Fibroblast of the conjunctiva (primary cell): ENCODE measurements around the gene UCKL1.
"Not testable (repeated sequence)": the region's sequence is repeated elsewhere in the genome, so short reads cannot be mapped to it uniquely, and the experiment has no call there.

Source experiments
- DNase-seq: peaks from one replicate; pipeline ENCODE4 v3.0.0-alpha.2; 2010; ENCODE audit warnings: low read depth

The UCKL1 gene

DNA sequence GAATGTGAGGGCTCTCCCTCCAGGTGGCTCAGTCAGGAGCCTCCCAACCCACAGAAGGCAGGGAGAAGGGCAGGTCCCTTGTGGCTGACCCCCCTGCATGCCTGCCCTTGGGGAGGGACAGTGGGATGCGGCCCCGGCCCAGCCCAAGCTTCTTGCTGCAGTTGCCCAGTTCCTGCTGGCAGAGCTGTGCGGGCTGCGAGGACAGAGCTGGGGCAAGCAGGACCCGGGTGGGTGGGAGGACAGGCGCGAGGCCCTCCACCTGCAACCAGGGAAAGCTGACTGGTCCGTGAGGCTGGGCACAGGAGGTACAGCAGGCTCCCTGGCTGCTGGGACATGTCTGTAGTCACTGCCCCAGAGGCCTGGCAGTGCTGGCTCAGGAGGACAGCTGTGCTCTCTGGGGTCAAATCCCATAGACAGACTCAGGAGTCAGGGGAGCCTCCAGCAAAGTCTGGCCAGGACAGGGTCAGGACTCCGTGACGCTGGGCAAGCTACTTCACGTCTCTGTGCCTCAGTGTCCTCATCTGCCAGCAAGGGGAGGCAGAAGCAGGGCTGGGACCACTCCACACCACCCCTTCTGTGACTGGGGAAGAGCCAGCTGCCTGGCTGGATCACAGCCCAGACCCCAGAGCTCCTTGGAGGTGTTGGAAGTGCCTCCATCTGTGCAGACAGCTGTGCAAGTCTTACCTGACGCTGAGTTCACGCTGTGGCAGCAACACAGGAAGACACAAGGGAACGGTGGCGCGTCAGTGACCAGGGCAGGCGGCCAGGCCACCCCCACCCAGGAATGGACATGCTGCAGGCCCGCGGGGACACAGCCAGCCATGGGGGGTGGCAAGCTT is 13.0 kb downstream of the UCKL1 start:
- no peak for DNase-seq

DNA sequence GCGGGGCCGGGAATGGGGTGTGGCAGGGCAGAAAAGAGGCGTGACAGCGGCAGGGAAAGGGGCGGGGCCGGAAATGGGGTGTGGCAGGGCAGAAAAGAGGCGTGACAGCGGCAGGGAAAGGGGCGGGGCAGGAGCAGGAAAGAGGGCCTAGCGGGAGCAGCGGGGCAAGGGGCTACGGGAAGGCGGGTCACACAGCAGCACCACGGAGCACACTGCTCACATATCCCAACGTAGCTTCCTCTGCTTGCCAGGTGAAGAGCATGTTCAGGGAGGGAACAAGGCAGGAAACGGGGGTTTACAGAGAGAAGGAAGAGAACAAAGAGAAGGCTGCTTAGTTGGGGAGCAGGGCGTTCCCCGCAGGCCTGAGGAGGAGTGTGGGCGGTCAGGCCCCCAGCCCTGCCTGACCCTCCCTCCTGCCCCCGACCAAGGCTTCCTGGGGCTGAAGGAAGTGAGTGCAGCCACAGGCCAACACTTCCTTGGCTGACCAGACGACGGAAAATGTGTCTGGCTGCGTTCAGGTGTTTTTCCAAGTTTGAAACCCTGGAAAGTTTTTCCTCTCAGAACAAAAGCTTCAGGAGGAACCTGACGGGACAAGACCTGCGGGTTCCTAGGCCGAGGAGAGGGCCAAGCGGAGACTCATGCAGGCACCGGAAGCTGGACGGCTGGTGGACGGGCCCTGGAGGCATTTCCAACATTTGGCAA is 13.8 kb downstream of the UCKL1 start:
- DNase-seq: no peak

DNA sequence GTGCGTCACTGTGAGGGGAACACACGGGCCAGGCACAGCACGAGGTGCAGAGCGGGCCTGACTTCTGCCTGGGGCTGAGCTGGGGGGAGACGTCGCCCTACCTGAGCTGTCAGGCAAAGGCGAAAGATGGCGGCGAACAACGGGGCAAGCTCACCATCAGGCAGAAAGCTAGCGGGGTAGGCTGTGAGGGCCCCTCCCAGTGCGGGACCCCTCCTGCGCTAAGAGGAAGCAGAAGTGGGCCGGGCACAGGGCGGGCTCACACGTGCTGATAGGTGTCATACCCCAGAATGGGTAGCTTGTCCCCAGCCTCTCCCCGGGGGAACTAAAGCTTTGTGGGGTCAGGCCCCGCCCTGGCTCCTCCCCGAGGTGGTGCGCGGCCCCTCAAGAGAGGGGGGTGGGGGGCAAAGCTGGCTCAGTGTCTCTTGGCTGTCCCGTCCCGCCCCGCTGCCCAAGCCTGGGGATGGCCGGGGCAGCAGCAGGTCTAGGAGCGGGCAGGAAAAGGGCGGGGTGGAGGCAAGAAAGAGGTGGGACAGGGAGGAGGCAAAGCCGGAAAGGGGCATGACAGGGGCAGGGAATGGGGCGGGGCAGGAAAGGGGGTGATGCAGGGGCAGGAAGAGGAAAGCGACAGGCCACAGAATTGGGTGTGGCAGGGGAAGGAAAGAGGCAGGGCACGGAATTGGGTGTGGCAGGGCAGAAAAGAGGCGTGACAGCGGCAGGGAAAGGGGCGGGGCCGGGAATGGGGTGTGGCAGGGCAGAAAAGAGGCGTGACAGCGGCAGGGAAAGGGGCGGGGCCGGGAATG is 14.7 kb downstream of the UCKL1 start:
- DNase-seq: no peak

DNA sequence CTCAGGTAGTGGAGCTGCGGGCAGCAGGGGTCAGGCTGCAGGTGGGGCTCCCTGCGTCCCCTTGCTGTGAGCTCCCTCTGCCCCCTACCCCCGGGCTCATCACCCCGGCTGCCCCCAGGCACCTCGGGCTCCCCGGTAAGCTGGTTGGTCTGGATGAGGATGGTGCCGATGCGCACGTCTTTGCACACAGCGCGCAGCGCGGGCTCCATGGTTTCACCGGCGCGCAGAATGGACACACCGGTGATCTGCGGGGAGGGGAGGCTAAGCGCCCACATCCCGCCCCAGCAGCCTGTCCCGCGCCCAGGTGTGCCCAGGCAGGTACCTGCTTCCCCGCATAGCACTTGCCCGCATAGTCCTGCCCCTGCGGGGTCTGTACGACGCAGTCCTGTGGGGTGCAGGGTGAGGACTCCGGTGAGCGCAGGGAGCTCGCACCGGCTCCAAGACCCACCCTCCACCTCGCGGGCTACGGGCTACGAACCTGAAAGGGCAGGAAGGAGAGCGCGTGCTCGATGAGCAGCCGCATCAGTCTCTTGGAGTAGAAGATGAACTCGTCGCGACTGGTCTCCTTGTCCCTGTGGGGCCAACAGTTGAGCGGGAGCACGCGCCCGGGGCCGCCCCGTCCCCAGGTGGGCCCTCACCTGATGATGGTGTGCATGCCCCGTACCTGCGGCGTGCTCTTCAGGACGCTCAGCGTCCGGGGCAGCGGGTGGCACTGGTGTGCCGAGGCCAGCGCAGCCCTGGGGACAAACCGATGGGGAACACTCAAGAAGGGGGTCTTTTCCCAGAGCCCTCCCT is 15.5 kb downstream of the UCKL1 start:
- no peak for DNase-seq

DNA sequence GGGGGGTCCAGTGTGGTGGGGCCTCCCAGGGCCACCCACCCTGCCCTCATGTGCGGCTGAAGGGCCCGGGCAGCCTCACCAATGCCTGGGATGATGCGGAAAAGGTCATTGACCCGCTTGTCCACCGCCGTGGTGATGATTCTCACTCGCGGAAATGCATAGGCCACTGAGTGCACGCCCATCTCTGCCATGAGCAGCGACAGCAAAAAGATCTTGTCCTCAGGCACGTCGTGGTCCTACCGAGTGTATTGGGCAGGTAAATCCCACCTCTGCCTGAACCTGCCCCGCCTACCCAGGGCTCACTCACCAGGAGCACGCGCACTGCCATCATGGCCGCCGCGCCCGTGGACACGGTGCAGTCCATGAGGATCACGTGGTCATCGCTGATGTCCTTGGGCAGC is 16.1 kb downstream of the UCKL1 start:
- no peak for DNase-seq

DNA sequence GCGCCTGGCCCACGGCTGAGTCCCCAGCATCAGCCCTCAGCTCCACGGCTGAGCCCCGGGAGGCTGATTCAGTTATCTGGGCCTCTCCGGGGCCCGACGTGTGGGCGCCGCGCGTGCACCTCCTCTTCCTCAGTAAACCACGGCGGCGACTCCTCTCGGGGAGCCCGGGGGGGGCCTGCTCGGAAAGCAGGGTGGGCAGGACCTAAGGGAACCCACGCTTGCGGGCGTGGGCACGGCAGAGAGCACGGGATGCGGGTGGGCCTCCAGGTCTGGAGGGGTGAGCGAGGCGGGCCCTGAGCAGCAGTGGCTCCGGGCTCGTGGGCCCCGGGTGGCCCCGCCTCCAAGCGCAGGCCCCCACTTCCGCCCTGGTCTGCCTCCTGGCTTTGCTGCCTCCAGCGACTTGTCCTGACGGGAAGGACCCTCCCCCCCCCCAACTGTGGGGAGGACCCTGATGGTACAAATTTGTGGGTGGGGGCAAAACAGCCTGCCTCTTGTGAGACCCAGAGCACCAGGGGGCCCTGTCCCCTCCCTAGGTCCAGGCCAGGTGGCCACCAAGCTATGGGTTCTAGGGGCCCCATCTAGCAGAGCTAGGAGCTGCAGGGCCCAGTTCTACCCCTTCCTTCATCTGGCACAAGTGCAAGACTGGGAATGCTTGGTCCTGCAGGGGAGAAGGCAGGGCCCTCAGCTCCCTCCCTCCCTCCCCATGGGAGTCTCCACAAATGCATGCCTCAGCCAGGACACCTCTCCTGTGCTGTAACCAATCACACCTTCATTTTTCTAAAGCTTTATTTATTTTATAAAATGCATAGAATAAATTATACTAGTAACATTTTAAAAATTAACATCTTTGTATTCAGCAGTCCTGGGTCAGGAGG is 16.9 kb downstream of the UCKL1 start:
- no peak for DNase-seq

DNA sequence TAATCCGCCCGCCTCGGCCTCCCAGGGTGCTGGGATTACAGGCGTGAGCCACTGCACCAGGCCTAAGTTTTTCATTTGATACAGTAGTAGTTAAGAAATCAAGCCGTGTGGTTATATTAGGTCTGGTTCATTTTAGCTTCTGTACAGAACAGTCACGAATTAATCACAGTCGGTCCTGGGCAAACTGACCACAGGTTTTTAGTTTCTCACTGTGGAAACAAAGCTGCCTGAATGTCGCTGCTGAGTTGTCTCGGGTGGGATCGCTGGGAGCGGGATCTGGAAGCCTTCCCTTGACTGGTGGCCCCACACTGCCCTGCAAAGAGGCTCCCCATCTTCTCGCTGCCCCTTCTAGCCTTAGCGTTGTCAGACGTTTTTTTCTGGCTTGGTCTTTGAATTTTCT is 18.6 kb downstream of the UCKL1 start:
- no peak for DNase-seq

DNA sequence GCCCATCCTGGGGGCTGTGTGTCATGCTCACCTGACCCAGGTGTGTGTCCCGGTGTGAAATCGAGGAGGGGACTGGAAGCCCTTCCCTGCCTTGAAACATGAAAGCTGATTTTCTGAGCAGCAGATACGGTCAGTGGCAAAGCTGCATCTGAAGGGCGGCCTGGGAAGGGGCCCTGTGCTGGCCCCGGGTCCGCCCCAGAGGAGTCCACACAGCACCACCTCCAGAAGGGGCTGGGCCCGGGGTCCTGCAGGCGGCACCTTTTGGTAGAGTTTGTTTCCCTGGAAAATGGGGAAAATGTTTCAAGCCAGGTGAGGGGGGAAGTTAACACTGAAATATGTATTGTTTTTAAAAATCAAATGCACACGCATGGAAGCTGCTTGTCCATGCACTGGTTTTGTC is 20.8 kb downstream of the UCKL1 start:
- no peak for DNase-seq

DNA sequence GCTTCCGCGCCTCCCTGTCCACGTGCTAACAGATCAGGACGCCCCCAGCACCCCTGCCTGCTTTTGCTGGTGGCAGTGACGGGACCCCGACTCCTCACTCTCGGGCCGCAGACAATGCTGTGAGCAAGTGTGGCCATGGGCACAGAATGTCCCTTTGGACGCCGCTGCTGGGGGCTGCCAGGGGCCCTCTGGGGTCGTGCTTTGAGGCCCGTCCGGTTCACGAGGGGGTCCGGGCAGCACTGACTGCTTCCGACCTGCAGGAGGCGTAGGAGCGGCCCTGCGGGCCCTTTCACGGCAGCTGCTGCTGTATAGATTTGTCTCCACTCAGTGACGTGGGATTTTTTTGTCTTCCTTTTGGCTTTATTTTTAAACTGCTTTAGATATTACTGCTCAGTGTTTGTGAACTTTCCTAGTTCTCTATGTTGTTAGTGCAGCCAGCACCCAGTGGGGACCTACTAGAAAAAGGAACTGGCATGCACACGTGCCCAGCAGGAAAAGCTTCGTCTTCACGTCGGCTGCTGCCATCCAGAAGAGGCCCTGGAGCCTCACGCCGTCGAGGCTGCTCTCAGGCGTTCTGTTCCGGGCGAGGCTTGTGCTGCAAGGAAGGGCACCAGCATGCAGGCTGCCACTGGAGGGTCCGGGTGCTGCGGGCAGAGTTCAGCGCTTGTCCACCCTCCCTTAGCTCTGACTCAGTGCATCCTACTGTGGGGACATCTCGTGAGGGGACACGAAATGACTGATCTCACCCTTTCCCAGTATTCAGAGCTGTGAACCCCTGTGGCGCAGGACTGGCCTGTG is 21.7 kb downstream of the UCKL1 start:
- no peak for DNase-seq

DNA sequence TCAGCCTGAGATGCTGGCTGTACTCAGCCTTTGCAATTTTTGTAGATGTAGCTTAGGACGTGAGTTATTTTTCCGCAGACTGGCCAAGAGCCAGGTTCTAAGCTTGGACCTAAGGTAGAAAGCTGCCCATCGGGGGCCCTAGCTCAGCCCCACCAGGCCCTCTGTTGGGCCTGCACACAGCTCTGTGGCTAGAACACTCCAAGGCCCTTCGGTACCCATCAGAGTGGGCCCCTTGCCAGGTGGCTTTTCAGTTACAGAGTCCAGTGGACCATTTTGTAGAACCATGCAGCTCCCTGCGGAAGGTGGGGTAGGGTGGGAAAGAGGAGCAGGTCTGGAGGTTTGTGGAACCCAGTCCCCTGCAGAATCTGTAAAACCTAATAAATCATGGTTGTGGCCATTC is 22.6 kb downstream of the UCKL1 start:
- DNase-seq: no peak

DNA sequence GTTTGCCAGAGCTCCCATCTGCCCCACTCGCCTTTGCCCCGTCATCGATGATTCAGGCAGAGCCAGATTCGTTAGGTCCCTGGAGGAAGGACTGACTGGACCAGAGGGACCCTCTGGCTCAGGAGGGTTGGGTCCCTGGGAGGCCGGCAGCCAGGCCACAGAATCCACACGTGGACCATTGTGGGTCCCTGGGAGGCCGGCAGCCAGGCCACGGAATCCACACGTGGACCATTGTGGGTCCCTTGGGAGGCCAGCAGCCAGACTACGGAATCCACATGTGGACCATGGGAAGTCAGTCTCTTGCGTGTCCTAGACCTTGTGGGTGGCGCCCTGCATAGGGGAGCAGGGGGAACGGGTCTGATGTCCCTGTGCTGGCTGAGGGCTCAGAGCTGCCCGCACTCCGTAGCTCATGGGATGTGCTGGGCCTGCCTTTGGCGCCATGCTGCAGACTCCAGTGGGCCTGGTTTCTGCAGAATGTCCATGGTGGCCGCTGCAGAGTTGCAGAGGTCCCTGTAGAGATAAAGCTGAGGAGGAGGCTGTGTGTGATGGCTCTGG is 23.5 kb downstream of the UCKL1 start:
- DNase-seq: no peak

DNA sequence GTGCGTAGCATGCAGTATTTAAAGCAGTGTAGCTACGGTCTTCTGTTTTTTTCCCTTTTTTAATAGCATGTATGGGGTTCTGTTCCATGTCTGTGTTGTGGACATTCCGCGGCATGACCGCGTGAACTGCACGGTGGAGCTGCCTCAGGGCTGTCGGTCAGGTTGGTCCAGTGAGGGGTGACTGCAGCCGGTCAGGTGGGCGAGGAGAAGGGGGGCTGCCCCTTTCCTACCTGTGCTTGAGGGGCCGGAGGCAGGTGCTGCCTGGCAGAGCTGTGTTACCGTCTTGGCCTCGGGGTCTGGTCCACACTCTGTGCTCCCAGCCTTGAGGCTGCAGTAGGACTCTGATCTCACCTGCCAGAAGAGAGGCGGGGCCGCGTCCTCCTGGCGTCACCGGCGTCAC is 24.5 kb downstream of the UCKL1 start:
- no peak for DNase-seq

DNA sequence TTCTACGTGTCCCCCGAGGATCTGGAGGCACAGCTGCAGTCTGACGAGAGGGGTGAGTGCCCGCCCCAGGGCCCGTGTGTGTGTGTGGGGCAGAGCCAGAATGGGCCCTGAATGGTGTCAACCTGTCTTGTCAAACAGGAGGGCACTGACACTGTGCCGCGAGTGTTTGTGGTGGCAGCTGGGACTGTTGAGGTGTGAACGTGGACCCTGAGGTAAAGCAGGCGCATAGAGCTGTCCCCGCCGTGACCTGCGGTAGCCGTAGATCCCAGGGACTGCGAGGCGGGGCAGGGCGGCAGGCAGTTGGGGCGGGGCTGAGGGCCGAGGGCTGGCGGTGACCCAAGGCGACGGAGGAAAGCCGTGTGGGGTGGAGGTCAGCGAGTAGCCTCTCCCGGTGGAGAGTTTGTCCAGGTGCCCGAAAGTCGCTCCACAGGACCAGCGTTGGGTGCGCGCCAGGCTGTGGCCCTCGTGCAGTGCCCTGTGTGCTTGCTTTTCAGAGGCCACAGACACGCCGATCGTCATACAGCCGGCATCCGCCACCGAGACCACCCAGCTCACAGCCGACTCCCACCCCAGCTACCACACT is 25.2 kb downstream of the UCKL1 start:
- no peak for DNase-seq

DNA sequence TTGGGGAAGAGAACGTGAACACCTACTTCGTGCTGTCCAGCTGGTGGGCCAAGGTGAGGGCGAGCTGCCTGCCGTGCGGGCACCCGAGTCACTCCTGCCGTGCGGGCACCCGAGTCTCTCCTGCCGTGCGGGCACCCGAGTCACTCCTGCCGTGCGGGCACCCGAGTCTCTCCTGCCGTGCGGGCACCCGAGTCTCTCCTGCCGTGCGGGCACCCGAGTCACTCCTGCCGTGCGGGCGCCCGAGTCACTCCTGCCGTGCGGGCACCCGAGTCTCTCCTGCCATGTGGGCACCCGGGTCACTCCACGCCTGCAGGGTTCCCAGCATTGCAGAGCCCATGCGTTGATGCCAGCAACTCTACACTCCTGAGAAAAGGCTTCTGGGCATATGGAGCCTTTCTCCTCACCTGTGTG is 26.7 kb downstream of the UCKL1 start:
- not testable (repeated sequence) for DNase-seq

DNA sequence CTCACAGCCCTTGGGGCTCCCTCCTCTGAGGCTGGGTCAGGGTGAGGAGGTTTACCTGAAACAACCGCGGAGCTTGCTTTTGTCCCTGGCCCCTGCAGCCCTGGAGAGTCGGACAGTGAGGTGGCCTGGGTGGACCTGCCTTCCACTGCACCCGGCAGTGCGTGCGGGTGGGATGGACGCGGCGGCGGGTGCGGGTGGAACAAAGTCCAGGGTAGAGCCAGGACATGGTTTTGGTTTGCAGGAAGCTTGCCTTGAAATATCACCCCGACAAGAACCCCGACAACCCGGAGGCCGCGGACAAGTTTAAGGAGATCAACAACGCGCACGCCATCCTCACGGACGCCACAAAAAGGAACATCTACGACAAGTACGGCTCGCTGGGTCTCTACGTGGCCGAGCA is 27.1 kb downstream of the UCKL1 start:
- no peak for DNase-seq

DNA sequence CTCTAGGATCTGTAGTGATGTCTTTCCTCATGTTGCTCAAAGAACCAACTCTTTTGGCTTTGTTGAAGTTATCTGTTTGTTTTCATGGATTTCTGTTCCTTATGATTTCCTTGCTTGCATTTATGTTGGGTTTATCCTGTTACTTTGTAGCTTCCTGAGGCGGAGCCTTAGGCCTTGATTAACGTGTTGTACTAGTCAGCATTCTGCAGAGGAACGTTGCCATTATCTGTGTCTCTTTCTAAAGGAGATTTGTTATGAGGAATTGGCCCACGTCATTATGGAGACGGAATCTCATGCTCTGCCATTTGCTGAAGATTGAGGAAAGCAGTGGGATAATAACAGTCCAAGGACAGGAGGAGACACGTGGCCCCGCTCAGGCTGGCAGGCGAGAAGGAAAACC is 29.9 kb downstream of the UCKL1 start:
- DNase-seq: no peak

DNA sequence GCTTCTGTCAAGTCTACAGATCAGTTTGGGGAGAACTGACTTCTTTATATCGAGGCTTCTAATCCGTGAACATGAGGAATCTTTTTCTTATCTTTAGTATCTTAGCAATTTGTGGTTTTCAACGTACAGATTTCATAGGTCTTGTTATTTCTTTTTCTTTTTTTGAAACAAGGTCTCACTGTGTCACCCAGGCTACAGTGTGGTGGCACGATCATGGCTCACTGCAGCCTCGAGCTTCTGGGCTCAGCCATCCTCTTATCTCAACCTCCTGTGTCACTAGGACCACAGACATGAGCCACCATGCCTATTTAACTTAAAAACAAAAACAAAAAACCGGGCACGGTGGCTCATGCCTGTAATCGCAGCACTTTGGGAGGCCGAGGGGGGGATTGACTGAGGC is 32.0 kb downstream of the UCKL1 start:
- DNase-seq: no peak

DNA sequence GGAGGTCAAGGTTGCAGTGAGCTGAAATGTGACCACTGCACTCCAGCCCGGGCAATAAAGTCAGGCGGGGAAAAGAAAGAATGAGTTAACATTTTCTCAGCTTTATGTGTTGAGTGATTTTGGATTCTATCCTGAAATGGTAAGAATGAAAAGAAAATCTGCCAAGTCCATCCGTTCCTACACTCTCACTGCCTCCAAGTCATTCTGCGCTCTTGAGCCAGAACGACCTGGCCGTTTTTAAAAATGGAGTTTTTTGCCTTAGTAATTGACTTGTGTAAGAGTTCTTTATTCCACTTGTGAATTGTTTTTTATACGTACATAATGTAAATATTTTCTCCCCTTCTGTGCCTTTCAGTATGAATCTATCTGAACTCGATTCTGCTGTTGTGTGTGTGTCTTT is 32.6 kb downstream of the UCKL1 start:
- no peak for DNase-seq

DNA sequence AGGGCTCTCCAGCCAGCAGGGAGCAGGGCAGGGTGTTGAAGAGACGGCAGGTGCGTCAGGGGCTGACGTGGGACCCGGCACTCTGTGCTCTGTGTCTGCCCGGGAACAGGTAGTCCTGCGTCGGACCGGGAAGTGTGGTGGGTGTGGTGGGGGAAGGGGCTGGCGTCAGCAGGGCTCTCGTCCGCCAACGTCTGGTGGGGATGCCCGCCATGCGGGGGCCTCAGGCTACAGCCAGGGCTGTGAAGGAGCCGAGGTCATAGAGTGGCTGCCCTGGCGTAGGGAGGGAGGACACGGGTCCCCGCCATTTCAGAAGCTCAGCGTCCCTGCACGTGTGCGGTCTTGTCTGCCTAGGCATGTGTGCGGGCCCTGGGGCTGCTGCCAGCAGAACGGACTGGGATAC is 36.0 kb downstream of the UCKL1 start:
- no peak for DNase-seq

DNA sequence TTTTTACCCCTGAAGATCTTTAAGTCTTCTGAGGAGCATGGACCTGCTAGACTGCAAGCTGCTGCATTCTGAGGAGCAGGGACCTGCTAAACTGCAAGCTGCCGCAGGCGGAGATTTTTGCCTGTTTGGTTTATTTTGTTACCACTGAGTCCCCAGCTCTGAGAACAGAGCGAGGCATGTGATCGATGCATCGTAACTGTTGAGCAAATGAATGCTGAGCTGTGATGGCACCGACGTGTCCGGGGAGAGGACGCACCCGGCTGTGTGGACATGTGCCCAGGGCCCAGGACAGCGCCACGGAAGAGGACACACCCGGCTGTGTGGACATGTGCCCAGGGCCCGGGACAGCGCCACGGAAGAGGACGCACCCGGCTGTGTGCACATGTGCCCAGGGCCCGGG is 37.1 kb downstream of the UCKL1 start:
- DNase-seq: no peak
